NOMO-1 (cell line): ENCODE measurements around the gene RGS6.
A peak's percentile ranks its signal among the peaks of the same experiment; 100 is the strongest.

Source experiments
- DNase-seq, 2 experiments: peaks; one replicate each; lab custom pipeline; 2025; ENCODE audit not compliant: unreplicated experiment in 2 of 2; lab: John Stamatoyannopoulos, UW

RGS6 gene

GRCh38 chr14:72479461-72479931 lies 547.3 kb downstream of the RGS6 start:
- DNase-seq = no peak

GRCh38 chr14:72480464-72481243 lies 548.4 kb downstream of the RGS6 start:
- peak; percentile 5 to 33 for DNase-seq

- DNase-seq = no peak
These were observed 551.1 kb downstream of the RGS6 start for GRCh38 chr14:72483311-72483710.

DNA sequence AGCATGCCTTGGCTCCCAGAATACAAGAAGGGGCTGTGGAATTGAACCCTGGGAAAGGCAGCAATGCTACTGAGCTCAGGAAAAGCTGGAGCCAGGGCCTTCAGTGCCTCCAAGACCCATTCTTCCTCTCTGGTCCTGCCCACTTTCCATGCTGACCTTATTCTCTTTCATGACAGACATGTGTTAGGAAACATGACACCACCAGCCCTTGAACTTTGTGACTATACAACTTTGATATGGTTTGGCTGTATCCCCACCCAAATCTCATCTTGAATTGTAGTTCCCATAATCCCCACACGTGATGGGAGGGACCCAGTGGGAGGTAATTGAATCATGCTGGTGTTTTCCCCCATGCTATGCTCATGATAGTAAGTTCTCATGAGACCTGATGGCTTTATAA lies 553.5 kb downstream of the RGS6 start:
- DNase-seq = no peak

DNA sequence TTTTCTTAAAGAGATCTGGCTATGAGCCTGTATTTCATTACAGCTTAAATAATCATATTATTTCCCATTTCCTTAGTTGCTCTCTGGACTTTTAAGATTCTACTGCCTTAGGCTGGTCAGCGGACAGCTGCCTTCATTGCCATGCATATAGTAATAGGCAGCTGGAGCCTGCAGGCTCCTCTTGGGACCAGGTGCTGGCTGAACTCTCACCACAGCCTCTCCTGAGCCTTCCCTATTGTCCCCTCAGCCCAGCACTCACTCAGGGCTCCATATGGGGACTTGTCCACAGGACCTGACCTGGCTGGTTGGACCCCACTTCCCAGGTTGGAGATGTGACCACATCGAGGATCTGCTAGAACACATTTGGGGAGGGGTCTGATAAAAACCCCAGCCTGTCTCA lies 556.3 kb downstream of the RGS6 start:
- no peak for DNase-seq

- DNase-seq = no peak
These were observed 560.0 kb downstream of the RGS6 start for GRCh38 chr14:72492196-72492595.

- no peak for DNase-seq
These were observed 563.4 kb downstream of the RGS6 start for GRCh38 chr14:72495668-72496067.

- no peak for DNase-seq
These were observed 566.4 kb downstream of the RGS6 start for GRCh38 chr14:72498646-72499045.

DNA sequence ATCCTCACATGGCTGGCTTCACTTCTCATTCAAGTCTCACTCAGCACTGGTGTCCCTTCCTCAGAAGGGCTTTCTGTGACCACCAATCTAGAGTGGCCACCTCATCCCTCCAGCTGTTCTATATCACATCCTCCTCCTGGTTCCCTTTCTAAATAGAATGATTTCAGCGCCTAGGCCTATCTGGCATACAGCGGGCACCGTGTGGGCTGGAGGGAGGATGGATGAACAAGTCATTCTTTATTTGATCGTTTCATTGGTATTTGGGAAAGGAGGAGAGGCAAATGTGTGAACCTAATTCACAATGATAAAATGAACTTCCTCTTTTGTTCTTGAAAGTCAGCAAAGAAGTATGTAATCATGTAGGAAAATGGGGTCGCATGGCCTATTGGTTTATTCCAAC lies 567.5 kb downstream of the RGS6 start:
- DNase-seq = no peak

- DNase-seq = no peak
These were observed 568.1 kb downstream of the RGS6 start for GRCh38 chr14:72500234-72500838.

DNA sequence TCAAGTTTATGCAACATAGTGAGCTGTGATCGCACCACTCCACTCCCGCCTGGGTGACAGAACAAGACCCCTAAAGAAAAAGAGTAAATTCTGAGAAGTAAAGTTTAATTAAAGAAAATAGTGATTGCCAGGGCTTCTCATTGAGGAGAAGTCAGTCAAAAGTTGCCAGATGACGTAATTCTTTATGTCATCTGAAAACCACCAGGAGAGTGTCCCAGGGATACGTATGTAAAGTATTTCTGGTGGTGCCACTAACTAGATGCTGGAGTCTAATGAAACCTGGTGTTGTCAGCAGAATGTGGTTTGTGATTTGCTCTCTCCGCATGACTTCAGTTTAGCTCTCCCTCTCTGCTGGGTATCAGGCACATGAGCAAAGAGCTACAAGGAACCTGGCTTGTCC lies 569.2 kb downstream of the RGS6 start:
- DNase-seq = no peak

DNA sequence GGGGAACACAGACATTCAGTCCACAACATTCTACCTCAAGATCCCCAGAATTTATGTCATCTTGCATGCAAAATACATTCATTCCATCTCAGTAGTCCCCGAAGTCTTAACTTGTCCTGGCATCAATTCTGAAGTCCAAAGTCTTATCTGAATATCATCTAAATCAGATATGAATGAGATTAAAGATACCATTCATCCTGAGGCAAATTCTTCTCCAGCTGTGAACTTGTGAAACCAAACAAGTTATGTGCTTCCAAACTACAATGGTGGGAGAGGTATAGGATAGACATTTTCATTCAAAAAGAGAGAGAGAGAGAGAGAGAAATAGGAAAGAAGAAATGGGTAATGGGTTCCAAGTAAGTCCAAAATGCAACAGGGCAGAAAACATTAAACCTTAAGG lies 571.0 kb downstream of the RGS6 start:
- DNase-seq = no peak

DNA sequence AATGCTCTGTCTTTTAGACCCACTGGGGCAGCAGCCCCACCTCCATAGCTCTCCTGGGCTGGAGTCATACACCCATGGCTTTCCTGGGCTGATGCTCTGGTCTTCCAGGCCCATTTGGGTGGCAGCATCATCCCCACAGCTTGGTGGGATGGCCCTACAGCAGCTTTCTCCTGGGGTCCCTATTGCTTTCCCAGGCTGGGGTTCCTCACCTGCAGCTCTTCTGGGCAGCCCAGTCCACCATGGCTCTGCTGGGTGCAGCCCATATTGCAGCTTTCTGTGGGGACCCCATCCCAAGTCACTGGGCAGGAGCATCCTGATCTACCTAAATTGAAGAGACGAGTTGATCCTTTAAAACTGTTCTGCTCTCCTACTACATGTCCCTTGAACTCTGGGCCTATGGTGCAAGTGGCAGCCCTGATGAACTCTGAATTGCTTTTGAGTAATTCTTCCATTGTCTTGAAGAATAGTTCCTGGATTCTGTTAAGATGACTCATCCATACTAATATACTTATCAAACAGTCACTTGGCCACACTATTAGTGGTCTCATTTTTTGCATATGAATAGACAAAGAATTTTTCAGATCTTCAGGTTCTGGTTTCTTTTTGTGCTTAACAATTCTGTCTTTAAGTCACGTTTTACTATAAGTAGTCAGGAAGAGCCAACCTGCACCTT lies 571.6 kb downstream of the RGS6 start:
- no peak for DNase-seq

- DNase-seq = no peak
These were observed 578.3 kb downstream of the RGS6 start for GRCh38 chr14:72510566-72510965.

GRCh38 chr14:72512281-72512680 lies 580.1 kb downstream of the RGS6 start:
- DNase-seq = no peak

DNA sequence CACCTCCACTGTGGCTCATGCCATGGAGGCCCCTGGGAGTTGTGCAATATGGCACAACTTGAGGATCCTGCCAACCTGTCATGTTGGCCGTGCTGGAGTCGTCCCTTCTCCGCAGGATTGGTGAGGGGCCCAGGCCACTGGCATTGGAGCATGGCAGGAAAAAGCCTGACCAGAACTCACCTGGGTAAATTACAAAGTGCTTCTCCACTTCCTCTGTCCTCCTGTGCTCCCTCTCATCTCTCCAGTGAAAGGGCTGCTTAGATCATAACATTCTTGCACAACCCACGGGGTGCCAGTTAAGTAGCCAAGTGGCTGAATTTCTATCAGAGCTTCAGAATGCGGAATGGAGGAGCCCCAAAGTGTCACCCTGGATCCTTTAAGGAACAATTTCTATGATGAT lies 580.7 kb downstream of the RGS6 start:
- DNase-seq = no peak

DNA sequence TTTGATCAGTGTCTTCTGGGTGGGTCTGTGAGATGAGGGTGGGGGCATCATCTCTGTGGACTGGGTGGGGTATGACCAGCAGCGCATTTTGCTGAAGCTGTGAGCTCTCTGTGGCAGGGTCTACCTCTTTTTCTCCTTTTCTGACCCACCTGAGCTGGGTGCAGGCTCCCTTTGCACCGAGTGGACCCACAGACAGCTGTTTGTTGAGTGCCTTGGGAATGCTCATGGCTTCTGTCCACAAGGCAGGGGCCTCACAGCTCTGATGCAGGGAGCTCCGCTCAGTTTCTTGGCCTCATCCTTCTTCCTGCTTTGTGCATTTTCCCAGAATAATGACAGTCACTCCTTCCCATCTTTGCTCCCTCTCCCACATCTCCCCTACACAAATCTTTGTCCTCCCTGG lies 581.1 kb downstream of the RGS6 start:
- DNase-seq = no peak

- peak in 1 of 2 experiments; percentile 11 for DNase-seq
These were observed 581.9 kb downstream of the RGS6 start for GRCh38 chr14:72513965-72514659.

- no peak for DNase-seq
These were observed 582.4 kb downstream of the RGS6 start for GRCh38 chr14:72514660-72515025.

GRCh38 chr14:72515779-72516770 lies 583.8 kb downstream of the RGS6 start:
- no peak for DNase-seq
